AG04450 (cell line): ENCODE results near the gene IRF2. TPM values are rescaled to one million over a fixed set of nuclear protein-coding genes. Genes with fewer than 3 reads are reported as not detected.

Experiments
- CTCF ChIA-PET: fragments of 300-600, 350-600 bp; formaldehyde crosslinking; extraction: SDS; loops from one replicate; lab custom pipeline; 2022; ENCODE audit warnings: antibody characterized with exemption, inconsistent platforms; lab: Charles Lee
- POLR2A ChIA-PET: fragments of 350-600 bp; formaldehyde crosslinking; extraction: SDS; loops from one replicate; lab custom pipeline; 2021; ENCODE audit warnings: antibody characterized with exemption, inconsistent platforms; lab: Yijun Ruan, JAX
- DNase-seq: peaks from one replicate; pipeline ENCODE4 v3.0.0-alpha.2; 2011; ENCODE audit warnings: low read depth, low spot score
- H3K27ac ChIP-seq: one replicate; pipeline ENCODE4 v1.5.1; 2012; ENCODE audit warnings: low read depth, low read length, control low read depth
- H3K27me3 ChIP-seq: one replicate; pipeline ENCODE4 v1.6.0; 2012; ENCODE audit warnings: low read length; ENCODE audit not compliant: control insufficient read depth, insufficient read depth
- H3K4me3 ChIP-seq: 2 replicates; pipeline ENCODE4 v1.5.1; 2011; ENCODE audit warnings: mild to moderate bottlenecking, low read depth, low read length, control low read depth
- H3K9me3 ChIP-seq: 2 replicates; pipeline ENCODE4 v1.5.1; 2012; ENCODE audit warnings: low read length; ENCODE audit not compliant: control insufficient read depth, insufficient read depth
- polyA plus RNA-seq: library from polyadenylated mRNA; depleted of rRNA; stranded (reverse); fragments of >200 nt; gene quantifications from 2 replicates; pipeline ENCODE4 v1.2.3, GENCODE V29; 2011
- TF ChIP-seq, protein P1 (sequence below): IDR thresholded peaks from 2 replicates; pipeline ENCODE4 v1.5.1; 2011; ENCODE audit warnings: low read depth, low read length, control low read depth, inconsistent platforms

The IRF2 gene
- polyA plus RNA-seq, 1 experiment = 39.2 TPM

GRCh38 chr4:184424993-184425758, 49.2 kb downstream of the IRF2 start:
- DNase-seq = no peak
- H3K9me3 ChIP-seq = no peaks in the 10 kb centered on the region; the same call in 1 of the 2 replicates

GRCh38 chr4:184424279-184424678, 50.1 kb downstream of the IRF2 start:
- CTCF ChIA-PET = no interaction called here
- Histone ChIP-seq H3K27ac (no peak overlapping the region), H3K4me3 (no peak overlapping the region), H3K27me3 (no peaks in the 10 kb centered on the region), H3K9me3 (no peaks in the 10 kb centered on the region; the same call in 1 of the 2 replicates)
- TF ChIP-seq, protein P1, sequence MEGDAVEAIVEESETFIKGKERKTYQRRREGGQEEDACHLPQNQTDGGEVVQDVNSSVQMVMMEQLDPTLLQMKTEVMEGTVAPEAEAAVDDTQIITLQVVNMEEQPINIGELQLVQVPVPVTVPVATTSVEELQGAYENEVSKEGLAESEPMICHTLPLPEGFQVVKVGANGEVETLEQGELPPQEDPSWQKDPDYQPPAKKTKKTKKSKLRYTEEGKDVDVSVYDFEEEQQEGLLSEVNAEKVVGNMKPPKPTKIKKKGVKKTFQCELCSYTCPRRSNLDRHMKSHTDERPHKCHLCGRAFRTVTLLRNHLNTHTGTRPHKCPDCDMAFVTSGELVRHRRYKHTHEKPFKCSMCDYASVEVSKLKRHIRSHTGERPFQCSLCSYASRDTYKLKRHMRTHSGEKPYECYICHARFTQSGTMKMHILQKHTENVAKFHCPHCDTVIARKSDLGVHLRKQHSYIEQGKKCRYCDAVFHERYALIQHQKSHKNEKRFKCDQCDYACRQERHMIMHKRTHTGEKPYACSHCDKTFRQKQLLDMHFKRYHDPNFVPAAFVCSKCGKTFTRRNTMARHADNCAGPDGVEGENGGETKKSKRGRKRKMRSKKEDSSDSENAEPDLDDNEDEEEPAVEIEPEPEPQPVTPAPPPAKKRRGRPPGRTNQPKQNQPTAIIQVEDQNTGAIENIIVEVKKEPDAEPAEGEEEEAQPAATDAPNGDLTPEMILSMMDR = no peak
- POLR2A ChIA-PET = no interaction called here
- no peak for DNase-seq

More at GRCh38 chr4:184424993-184425758, 49.2 kb downstream of the IRF2 start:
- TF ChIP-seq, protein P1 = no peak
- ChIA-PET POLR2A (no interaction called here), CTCF (no interaction called here)
- no peak overlapping the region for H3K4me3 ChIP-seq
- no peaks in the 10 kb centered on the region for H3K27me3 ChIP-seq
- H3K27ac ChIP-seq = peak overlapping the region; percentile 39

DNA sequence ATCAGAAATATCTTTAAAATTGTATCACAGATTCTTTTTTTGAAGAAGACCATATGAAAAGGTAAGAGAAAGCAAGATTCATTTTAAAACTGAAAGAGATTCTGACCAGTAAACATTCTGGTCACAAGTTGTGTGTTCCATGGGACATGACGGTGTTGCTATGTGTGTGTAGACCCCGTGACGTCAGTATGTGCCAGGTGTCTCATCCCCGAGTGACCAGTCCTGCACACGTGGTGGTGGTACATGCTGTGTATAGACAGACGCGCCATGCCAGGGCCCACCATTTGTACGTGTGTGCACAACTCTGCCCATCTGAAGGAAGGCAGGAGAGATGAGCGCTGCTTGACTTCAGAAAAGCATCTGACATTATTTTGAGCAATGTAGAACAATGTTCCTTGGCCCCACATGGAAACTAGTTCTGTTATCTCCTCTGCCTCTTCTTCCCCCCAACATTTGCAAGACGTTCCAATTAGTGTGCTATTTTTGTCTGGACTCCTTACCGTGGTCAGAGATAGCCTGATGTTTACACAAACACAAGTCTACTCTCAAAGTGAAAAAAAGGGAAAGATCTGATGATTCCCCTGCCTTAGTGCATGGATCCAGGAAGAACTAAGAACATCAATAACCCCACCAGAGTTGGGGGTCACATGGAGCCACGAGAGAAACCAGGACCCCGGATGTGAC, 51.2 kb downstream of the IRF2 start:
- Histone ChIP-seq H3K9me3 (no peaks in the 10 kb centered on the region; the same call in 1 of the 2 replicates), H3K27me3 (no peaks in the 10 kb centered on the region), H3K4me3 (no peak overlapping the region), H3K27ac (no peak overlapping the region)
- DNase-seq = no peak
- CTCF ChIA-PET = no interaction called here
- TF ChIP-seq, protein P1 = no peak
- POLR2A ChIA-PET = no interaction called here

DNA sequence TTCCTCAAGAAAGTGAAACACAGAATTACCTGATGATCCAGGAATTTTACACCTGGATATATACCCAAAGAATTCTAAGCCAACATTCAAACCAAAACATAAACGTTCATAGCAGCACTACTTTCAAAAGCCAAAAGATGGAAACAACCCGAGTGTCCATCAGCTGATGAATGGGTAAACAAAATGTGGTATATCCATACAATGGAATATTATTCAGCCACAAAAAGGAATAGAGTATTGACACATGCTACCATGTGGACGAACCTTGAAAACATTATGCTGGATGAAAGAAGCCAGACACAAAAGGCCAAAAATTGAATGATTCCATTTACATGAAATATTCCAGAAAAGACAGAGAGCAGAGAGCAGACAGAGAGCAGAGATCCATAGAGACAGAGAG, 52.0 kb downstream of the IRF2 start:
- CTCF ChIA-PET = no interaction called here
- TF ChIP-seq, protein P1 = no peak
- POLR2A ChIA-PET = no interaction called here
- Histone ChIP-seq H3K4me3 (no peak overlapping the region), H3K27ac (no peak overlapping the region), H3K9me3 (no peaks in the 10 kb centered on the region; the same call in 1 of the 2 replicates), H3K27me3 (no peaks in the 10 kb centered on the region)
- no peak for DNase-seq

- H3K27me3 ChIP-seq = no peaks in the 10 kb centered on the region
- TF ChIP-seq, protein P1 = no peak
- H3K27ac ChIP-seq = no peak overlapping the region
- no peaks in the 10 kb centered on the region; the same call in 1 of the 2 replicates for H3K9me3 ChIP-seq
- POLR2A ChIA-PET = no interaction called here
- CTCF ChIA-PET = interaction anchor here (1.0 kb wide), 1 partner anchor 158 kb away, joined by 3 read pairs; no protein-coding TSS in a partner anchor
- DNase-seq = no peak
- H3K4me3 ChIP-seq = no peak overlapping the region
Measured at GRCh38 chr4:184421533-184422155, 52.7 kb downstream of the IRF2 start.
